ENCODE results near the gene COPS7A. TPM values are rescaled to one million over a fixed set of nuclear protein-coding genes. Genes with fewer than 3 reads are reported as not detected.

Gene COPS7A
- total RNA-seq, 1 experiment from 2014 or later: 34.2 TPM

DNA sequence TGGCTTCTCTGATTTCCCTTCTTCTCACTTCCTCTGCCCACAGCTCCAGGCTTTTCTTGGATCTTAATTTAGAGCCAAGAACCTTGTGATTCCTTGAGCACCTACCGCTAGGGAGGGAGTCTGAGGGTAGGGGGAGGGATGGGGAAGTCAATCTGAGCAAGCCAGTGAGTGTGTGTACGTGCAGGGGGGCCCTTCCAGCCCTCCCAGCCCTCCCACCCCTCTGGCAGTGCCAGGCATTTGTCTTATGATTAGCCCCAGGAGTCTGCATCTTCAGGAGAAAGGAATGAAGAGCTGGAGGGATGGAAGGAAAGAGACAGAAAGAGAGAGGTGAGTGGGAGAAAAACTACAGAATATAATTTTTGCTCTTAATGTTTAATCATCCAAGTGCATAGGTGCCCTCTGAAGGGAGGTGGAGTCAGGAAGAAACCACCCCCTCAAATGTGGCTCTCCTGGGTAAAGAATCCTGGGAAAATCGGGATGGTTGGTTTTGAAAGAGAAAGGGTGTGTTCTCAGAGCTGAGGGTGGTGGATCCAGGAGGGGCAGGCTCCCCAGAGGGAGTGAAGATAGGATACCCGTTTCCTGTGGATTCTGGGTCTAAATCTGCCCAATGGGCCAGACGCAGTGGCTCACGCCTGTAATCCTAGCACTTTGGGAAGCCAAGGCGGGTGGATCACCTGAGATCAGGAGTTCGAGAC is 25.3 kb upstream of the COPS7A start:
- H3K14ac ChIP-seq (ENCODE audit: insufficient read depth, low read length): no peak overlapping the region
- peaks cover 3% of the 10 kb centered on the region; the same call in 1 of the 2 replicates for H3K27me3 ChIP-seq (ENCODE audit: insufficient read depth, low read length)
- no peak overlapping the region for H2BK15ac ChIP-seq (ENCODE audit: low read depth, low read length)
- DNase-seq: no peak
- H4K91ac ChIP-seq (ENCODE audit: insufficient read length, low read depth, low read length): no peak overlapping the region
- H3K27ac ChIP-seq (ENCODE audit: insufficient read length, low read depth, low read length): no peak overlapping the region
- no peak overlapping the region for H3K18ac ChIP-seq (ENCODE audit: insufficient read length, low read depth, low read length)
- Mint-ChIP-seq H3K4me1 (peaks cover 21 to 25% of the 10 kb centered on the region in 2 experiments), H3K27ac (peak overlapping the region in 2 of 3 experiments; percentile 12 to 39; a peak in 1 of 7 replicates), H3K27me3 (ENCODE audit: low read depth) (peaks cover 57% of the 10 kb centered on the region), H3K36me3 (ENCODE audit: insufficient read depth in 1 of 3, low read depth in 3 of 3) (peaks cover 3 to 18% (median 8%) of the 10 kb centered on the region in 3 experiments), H3K9me3 (peaks cover 0 to 2% of the 10 kb centered on the region in 2 experiments; a peak in 2 of 5 replicates), H3K4me3 (peak overlapping the region; percentile 74 to 92; a peak in 4 of 5 replicates)
- H3K4ac ChIP-seq (ENCODE audit: low read depth, low read length): no peak overlapping the region
- H3K79me1 ChIP-seq (ENCODE audit: insufficient read depth, low read depth, low read length, poor library complexity, severe bottlenecking): no peaks in the 10 kb centered on the region
- no peak overlapping the region for H2BK12ac ChIP-seq (ENCODE audit: insufficient read length, low read depth, low read length)
- no peak overlapping the region for H2AFZ ChIP-seq (ENCODE audit: low read length)
- H2BK20ac ChIP-seq (ENCODE audit: low read depth, low read length, poor library complexity, severe bottlenecking): no peak overlapping the region
- H3K4me2 ChIP-seq (ENCODE audit: insufficient read depth, insufficient read length, low read length): no peak overlapping the region
- H3T11ph ChIP-seq (ENCODE audit: low read length): no peak overlapping the region
- H3K23me2 ChIP-seq (ENCODE audit: insufficient read length, low read depth, low read length, poor library complexity, severe bottlenecking): peaks cover 17% of the 10 kb centered on the region
- no peak overlapping the region for H3K23ac ChIP-seq (ENCODE audit: insufficient read length, low read depth, low read length)
- peaks cover 3% of the 10 kb centered on the region for H3K4me1 ChIP-seq (ENCODE audit: insufficient read depth, low read length)
- H4K20me1 ChIP-seq (ENCODE audit: control insufficient read depth, insufficient read depth, insufficient read length): no peaks in the 10 kb centered on the region
- H2AK5ac ChIP-seq (ENCODE audit: insufficient read length, low read length): no peak overlapping the region
- no peak overlapping the region for H4K5ac ChIP-seq (ENCODE audit: insufficient read length, low read depth, low read length)
- no peak overlapping the region for H4K8ac ChIP-seq (replicated peaks; ENCODE audit: insufficient read length, low read depth, low read length)
- no CpG with 5 or more reads among the region's 8 CpGs for WGBS (ENCODE audit: extremely low coverage, insufficient read length, low lambda C conversion rate)
- TF ChIP-seq, protein P1, sequence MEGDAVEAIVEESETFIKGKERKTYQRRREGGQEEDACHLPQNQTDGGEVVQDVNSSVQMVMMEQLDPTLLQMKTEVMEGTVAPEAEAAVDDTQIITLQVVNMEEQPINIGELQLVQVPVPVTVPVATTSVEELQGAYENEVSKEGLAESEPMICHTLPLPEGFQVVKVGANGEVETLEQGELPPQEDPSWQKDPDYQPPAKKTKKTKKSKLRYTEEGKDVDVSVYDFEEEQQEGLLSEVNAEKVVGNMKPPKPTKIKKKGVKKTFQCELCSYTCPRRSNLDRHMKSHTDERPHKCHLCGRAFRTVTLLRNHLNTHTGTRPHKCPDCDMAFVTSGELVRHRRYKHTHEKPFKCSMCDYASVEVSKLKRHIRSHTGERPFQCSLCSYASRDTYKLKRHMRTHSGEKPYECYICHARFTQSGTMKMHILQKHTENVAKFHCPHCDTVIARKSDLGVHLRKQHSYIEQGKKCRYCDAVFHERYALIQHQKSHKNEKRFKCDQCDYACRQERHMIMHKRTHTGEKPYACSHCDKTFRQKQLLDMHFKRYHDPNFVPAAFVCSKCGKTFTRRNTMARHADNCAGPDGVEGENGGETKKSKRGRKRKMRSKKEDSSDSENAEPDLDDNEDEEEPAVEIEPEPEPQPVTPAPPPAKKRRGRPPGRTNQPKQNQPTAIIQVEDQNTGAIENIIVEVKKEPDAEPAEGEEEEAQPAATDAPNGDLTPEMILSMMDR (conservative IDR thresholded peaks at IDR 0.05): no peak
- H3K56ac ChIP-seq (ENCODE audit: insufficient read length, low read depth, low read length): no peak overlapping the region
- no peaks in the 10 kb centered on the region for H3K9me3 ChIP-seq (ENCODE audit: control insufficient read depth, low read depth, low read length)
- no peak overlapping the region for H2BK120ac ChIP-seq (ENCODE audit: low read depth, low read length, poor library complexity, severe bottlenecking)
- H2BK5ac ChIP-seq (ENCODE audit: insufficient read length, low read length): no peak overlapping the region
- H3K9ac ChIP-seq (ENCODE audit: extremely low read depth, insufficient read length, low read length): no peak overlapping the region
- H3K79me2 ChIP-seq (ENCODE audit: insufficient read depth, low read length): no peaks in the 10 kb centered on the region
